ENCODE results near the gene NDUFS8. TPM values are rescaled to one million over a fixed set of nuclear protein-coding genes. Genes with fewer than 3 reads are reported as not detected.

Gene NDUFS8
- total RNA-seq, 4 donors from 2014 or later = 53.4 to 291 (median 139) TPM

GRCh38 chr11:68080860-68081259 is 50.4 kb downstream of the NDUFS8 start:
- Histone ChIP-seq H3K27me3 (no peaks in the 10 kb centered on the region), H3K27ac (no peak overlapping the region), H3K4me3 (no peak overlapping the region), H3K9me3 (no peaks in the 10 kb centered on the region), H3K36me3 (no peaks in the 10 kb centered on the region), H3K4me1 (no peaks in the 10 kb centered on the region)
- DNase-seq = no peak
- TF ChIP-seq POLR2A (IDR thresholded peaks at IDR 0.05) = no peak
- TF ChIP-seq, protein P1, sequence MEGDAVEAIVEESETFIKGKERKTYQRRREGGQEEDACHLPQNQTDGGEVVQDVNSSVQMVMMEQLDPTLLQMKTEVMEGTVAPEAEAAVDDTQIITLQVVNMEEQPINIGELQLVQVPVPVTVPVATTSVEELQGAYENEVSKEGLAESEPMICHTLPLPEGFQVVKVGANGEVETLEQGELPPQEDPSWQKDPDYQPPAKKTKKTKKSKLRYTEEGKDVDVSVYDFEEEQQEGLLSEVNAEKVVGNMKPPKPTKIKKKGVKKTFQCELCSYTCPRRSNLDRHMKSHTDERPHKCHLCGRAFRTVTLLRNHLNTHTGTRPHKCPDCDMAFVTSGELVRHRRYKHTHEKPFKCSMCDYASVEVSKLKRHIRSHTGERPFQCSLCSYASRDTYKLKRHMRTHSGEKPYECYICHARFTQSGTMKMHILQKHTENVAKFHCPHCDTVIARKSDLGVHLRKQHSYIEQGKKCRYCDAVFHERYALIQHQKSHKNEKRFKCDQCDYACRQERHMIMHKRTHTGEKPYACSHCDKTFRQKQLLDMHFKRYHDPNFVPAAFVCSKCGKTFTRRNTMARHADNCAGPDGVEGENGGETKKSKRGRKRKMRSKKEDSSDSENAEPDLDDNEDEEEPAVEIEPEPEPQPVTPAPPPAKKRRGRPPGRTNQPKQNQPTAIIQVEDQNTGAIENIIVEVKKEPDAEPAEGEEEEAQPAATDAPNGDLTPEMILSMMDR (IDR thresholded peaks at IDR 0.05) = no peak
- intact Hi-C loops (cut with DNase I; ENCODE audit: low total_unique reads) = no loop called here

GRCh38 chr11:68081691-68082090 is 51.2 kb downstream of the NDUFS8 start:
- no peaks in the 10 kb centered on the region for H3K27me3 ChIP-seq
- H3K4me3 ChIP-seq = no peak overlapping the region
- no peaks in the 10 kb centered on the region for H3K36me3 ChIP-seq
- TF ChIP-seq, protein P1 (IDR thresholded peaks at IDR 0.05) = no peak
- no peak for TF ChIP-seq POLR2A (IDR thresholded peaks at IDR 0.05)
- no peak overlapping the region for H3K27ac ChIP-seq
- intact Hi-C loops (cut with DNase I; ENCODE audit: low total_unique reads) = no loop called here
- DNase-seq = no peak
- no peaks in the 10 kb centered on the region for H3K9me3 ChIP-seq
- no peaks in the 10 kb centered on the region for H3K4me1 ChIP-seq

DNA sequence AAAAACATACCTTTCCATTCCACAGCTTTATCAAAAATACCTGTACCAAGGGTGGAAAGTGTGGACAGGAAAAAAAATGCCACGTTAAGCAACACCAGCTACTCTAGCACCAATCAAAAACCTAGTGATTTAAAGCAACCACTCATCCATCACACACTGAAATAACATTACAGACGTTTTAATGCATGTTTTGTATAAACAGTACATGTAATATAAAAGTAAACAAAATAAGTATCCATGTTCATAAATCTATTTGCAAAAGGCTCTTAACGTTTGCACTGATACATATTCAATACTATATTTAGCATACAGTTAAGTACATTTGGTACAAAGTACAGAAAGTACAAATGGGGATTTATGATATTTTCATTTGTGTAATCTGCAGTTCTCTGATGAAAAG is 52.0 kb downstream of the NDUFS8 start:
- H3K9me3 ChIP-seq = no peaks in the 10 kb centered on the region
- H3K4me3 ChIP-seq = no peak overlapping the region
- H3K4me1 ChIP-seq = no peaks in the 10 kb centered on the region
- TF ChIP-seq, protein P1 (IDR thresholded peaks at IDR 0.05) = no peak
- TF ChIP-seq POLR2A (IDR thresholded peaks at IDR 0.05) = no peak
- no peak overlapping the region for H3K27ac ChIP-seq
- DNase-seq = no peak
- intact Hi-C loops (cut with DNase I; ENCODE audit: low total_unique reads) = no loop called here
- no peaks in the 10 kb centered on the region for H3K27me3 ChIP-seq
- H3K36me3 ChIP-seq = no peaks in the 10 kb centered on the region

GRCh38 chr11:68083517-68083916 is 53.0 kb downstream of the NDUFS8 start:
- Histone ChIP-seq H3K36me3 (no peaks in the 10 kb centered on the region), H3K27ac (no peak overlapping the region), H3K4me1 (no peaks in the 10 kb centered on the region), H3K27me3 (no peaks in the 10 kb centered on the region), H3K4me3 (no peak overlapping the region), H3K9me3 (no peaks in the 10 kb centered on the region)
- intact Hi-C loops (cut with DNase I; ENCODE audit: low total_unique reads) = no loop called here
- no peak for TF ChIP-seq POLR2A (IDR thresholded peaks at IDR 0.05)
- TF ChIP-seq, protein P1 (IDR thresholded peaks at IDR 0.05) = no peak
- no peak for DNase-seq

Small RNAs within 50 kb of the gene (microRNA-seq; reads per million reads assigned to microRNA genes)
- gene MIR4691 (ENCODE audit: borderline microRNAs expressed, borderline replicate concordance) = not detected
- gene MIR6753 (ENCODE audit: borderline microRNAs expressed, borderline replicate concordance) = not detected
- gene MIR7113 (ENCODE audit: borderline microRNAs expressed, borderline replicate concordance) = not detected

Small RNAs within 50 kb of the gene (small RNA-seq; reads per million reads assigned to genes)
- gene MIR6753 = not detected

Other genes starting within 250 kb of the NDUFS8 start
- 10 to 100 TPM in 3 of 4 donors, 1 to 10 TPM in 1; 4.1 to 24.3 (median 13.2) TPM for gene UNC93B1, start 26.6 kb upstream of the NDUFS8 start, total RNA-seq
- 1 to 10 TPM; 2.3 to 5.7 (median 4.0) TPM for gene ALDH3B1, start 20.4 kb upstream of the NDUFS8 start, total RNA-seq
- gene TCIRG1, start 8.3 kb downstream of the NDUFS8 start, total RNA-seq = 100 to 1,000 TPM in 2 of 4 donors, 10 to 100 TPM in 2; 62.1 to 162 (median 115) TPM
- gene CHKA, start 90.7 kb downstream of the NDUFS8 start, total RNA-seq = 10 to 100 TPM; 21.8 to 57.1 (median 30.3) TPM
- gene KMT5B, start 182.6 kb downstream of the NDUFS8 start, total RNA-seq = 100 to 1,000 TPM in 1 of 4 donors, 10 to 100 TPM in 3; 13.5 to 108 (median 79.4) TPM
- gene C11orf24, start 241.3 kb downstream of the NDUFS8 start, total RNA-seq = 100 to 1,000 TPM in 1 of 4 donors, 10 to 100 TPM in 3; 23.2 to 136 (median 33.4) TPM

Data from uterus (tissue), 4 donors.